ENCODE data around the gene GUCD1.

The GUCD1 gene

DNA sequence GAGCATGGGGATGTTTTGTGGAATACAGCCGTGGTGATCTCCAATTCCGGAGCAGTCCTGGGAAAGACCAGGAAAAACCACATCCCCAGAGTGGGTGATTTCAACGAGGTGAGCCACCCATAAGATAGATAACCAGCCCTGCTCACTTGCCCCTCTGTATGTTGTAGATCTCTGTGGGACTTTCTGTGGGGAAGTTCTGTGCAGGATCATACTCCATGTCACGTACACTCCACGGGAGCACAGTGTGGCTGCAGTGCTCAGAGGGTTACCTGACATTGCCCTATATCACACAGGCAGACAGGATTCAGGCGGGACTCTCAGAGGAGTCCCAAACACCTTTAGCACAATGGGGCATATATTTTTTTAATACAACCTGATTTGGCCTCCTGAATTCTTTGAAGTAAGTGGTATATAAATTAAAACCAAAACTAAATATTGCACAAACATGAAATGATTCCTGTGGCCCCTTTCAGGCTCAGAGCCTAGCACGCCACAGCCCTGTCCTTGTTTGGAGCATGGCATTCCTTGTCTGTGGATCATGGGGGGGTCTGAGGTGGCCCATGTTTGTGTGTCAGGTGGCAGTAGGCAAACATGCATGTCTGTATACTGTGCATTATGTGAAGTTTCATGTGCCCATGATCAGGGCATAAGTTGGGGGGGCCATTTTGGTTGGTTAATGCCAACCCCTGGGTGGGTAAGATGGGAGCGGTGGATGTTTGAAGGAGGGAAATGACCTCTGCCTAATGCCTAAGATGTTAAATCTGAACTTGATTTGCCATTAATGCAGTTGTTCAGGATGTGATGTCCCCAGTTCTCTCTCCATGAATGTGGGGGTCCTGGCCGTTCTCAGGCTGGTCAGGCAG, 41.3 kb downstream of the GUCD1 start:
- H3K4me3 ChIP-seq (ENCODE audit: low read depth, low read length): no peak overlapping the region
- CTCF ChIA-PET: interaction anchor here (1.0 to 3.1 kb wide), 3 partner anchors 10 to 11 kb away, joined by 4 to 22 read pairs (median 6); no protein-coding TSS in a partner anchor
- TF ChIP-seq, protein P1, sequence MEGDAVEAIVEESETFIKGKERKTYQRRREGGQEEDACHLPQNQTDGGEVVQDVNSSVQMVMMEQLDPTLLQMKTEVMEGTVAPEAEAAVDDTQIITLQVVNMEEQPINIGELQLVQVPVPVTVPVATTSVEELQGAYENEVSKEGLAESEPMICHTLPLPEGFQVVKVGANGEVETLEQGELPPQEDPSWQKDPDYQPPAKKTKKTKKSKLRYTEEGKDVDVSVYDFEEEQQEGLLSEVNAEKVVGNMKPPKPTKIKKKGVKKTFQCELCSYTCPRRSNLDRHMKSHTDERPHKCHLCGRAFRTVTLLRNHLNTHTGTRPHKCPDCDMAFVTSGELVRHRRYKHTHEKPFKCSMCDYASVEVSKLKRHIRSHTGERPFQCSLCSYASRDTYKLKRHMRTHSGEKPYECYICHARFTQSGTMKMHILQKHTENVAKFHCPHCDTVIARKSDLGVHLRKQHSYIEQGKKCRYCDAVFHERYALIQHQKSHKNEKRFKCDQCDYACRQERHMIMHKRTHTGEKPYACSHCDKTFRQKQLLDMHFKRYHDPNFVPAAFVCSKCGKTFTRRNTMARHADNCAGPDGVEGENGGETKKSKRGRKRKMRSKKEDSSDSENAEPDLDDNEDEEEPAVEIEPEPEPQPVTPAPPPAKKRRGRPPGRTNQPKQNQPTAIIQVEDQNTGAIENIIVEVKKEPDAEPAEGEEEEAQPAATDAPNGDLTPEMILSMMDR (IDR thresholded peaks at IDR 0.05; ENCODE audit: insufficient read depth, low read length, missing control alignments): no peak
- no peak for DNase-seq (ENCODE audit: low read depth, low spot score)
- POLR2A ChIA-PET: no interaction called here

DNA sequence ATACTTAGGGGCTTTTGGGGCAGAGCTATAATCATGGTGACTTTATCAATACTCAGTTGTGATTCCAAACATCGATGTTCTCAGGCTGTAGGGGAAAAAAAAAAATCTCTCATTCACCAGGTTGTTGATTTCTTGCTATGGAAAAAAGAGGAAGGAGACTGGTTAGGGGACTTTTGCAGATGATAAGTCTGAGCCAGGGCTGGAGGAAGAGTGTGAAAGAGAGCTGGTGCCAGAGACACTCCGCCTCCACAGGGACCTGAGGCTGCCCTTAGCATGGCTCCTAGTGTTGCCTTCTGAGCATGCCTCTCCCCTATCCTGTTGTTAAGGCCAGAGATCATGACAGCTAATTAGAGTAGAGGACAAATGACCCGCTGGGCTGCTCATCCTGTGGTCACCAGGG, 42.9 kb downstream of the GUCD1 start:
- no peak overlapping the region for H3K4me3 ChIP-seq (ENCODE audit: low read depth, low read length)
- DNase-seq (ENCODE audit: low read depth, low spot score): no peak
- POLR2A ChIA-PET: no interaction called here
- CTCF ChIA-PET: interaction anchor here (3.1 kb wide), 1 partner anchor 10 kb away, joined by 22 read pairs; no protein-coding TSS in a partner anchor
- TF ChIP-seq, protein P1 (IDR thresholded peaks at IDR 0.05; ENCODE audit: insufficient read depth, low read length, missing control alignments): no peak

DNA sequence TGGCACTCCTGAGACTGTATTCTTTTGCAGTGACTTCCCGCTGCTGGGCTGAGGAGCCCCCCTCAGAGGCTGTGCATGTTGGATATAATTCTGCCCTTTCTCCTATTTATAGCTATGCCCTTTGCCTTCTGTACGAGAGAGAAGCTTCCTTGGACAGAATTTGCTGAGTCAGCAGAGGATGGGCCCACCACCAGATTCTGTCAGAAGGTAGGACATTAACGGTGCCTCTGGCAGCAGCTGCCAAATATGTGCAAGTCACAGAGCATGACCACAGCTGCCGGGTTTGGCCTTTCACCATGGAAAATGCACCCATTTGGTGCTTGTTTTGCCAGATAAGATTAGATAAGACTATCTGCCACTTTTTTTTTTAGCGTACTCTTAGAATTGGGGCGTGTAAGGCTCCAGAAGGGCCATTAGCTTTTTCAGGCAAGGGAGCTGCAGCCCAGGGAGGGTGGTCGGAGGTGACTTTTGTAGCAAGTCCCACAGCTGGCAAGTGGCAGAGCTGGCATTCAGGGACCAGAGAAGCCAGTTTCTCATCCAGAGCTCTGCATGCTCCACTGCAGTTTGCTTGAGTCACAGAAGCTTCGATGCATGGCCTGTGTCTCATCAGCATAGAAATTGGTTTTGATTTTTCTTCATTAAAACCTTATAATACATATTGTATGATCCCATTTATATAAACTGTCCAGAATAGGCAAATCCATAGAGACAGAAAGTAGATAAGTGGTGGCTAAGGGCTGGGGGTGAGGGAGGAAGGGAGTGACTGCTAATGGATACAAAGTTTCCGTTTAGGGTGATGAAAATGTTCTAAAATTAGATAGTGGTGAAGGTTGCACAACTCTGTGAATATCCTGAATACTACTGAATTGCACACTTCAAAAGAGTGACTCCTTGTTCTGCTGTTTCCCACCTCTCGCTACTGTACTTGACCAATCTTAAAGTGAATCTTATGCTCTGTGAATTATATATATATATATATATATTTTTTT, 44.0 kb downstream of the GUCD1 start:
- H3K4me3 ChIP-seq (ENCODE audit: low read depth, low read length): no peak overlapping the region
- POLR2A ChIA-PET: no interaction called here
- TF ChIP-seq, protein P1 (IDR thresholded peaks at IDR 0.05; ENCODE audit: insufficient read depth, low read length, missing control alignments): no peak
- CTCF ChIA-PET: interaction anchor here (0.6 to 3.1 kb wide), 4 partner anchors 9 to 87 kb away, joined by 3 to 22 read pairs (median 4); no protein-coding TSS in a partner anchor
- no peak for DNase-seq (ENCODE audit: low read depth, low spot score)

DNA sequence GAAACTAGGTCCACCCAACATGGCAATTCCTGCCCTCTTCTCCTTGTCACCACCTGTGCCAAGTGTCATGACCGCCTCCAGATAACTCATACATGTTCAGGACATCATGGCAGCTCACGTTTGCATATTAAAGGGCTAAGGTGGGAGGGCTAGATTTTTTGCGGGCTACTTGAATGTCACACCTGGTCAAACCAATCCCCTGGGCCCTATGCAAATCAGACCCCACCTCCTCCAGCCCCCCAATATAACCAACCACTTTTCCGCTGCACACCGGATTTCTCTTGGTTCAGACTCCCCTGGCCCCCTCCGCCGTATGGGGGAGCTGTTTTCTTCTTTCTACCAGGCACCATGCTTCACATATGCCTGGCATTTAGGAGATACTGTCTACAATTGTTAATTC, 47.2 kb downstream of the GUCD1 start:
- DNase-seq (ENCODE audit: low read depth, low spot score): no peak
- ChIA-PET CTCF (interaction anchor here (0.8 to 3.0 kb wide), 6 partner anchors 8 to 37 kb away, joined by 3 to 16 read pairs (median 4); partner anchors contain the start of gene UPB1), POLR2A (no interaction called here)
- TF ChIP-seq, protein P1 (IDR thresholded peaks at IDR 0.05; ENCODE audit: insufficient read depth, low read length, missing control alignments): no peak
- H3K4me3 ChIP-seq (ENCODE audit: low read depth, low read length): no peak overlapping the region

DNA sequence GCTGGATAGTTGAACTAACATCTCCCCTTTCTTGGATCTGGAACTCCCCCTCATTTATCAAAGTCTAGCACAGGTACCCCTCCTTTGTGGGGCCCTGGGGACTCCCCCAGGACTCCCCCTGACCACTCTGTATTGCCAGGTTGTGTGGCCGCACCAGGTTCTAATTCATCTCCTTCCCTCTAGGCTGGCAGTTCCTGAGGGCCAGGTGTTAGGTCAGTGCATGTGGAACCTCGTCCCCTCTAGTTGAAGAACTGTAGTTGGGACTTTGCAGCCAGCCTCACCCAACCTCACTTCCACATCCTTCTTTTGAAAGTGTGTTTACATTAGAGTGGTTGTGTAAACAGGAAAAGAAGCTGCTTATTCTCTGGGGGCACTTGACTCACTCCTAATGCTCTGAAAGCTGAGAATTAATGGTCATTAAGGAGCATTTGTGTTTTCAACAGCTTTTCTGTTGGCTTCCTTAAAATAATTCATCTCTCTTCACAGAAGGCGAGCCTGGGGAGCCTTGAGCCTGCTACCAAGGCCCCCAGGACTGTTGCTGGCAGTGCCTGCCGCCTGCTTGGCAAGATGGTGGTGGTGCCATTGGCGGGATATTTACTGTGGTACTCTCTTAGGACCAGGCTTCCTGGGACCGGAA, 48.0 kb downstream of the GUCD1 start:
- CTCF ChIA-PET: interaction anchor here (0.8 to 3.0 kb wide), 10 partner anchors 9 to 254 kb away, joined by 3 to 16 read pairs (median 3); partner anchors contain the start of gene UPB1
- DNase-seq (ENCODE audit: low read depth, low spot score): no peak
- POLR2A ChIA-PET: no interaction called here
- H3K4me3 ChIP-seq (ENCODE audit: low read depth, low read length): no peak overlapping the region
- TF ChIP-seq, protein P1 (IDR thresholded peaks at IDR 0.05; ENCODE audit: insufficient read depth, low read length, missing control alignments): no peak
